K562 (cell line): ENCODE measurements around the gene SRD5A1. TPM values are rescaled to one million over a fixed set of nuclear protein-coding genes. Genes with fewer than 3 reads are reported as not detected.

Experiments
- HDGF ChIP-seq: fragments of 450-650 bp; IDR thresholded peaks from 2 replicates; pipeline ENCODE4 v1.6.1; 2016
- HES1 ChIP-seq: fragments of 450-650 bp; IDR thresholded peaks from 2 replicates; pipeline ENCODE4 v1.6.1; 2016; ENCODE audit warnings: low read depth, mild to moderate bottlenecking, moderate library complexity
- MGA ChIP-seq: fragments of 450-650 bp; IDR thresholded peaks from 2 replicates; pipeline ENCODE4 v1.6.1; 2016; ENCODE audit warnings: mild to moderate bottlenecking, moderate library complexity
- RBM34 ChIP-seq: fragments of 200-400 bp; formaldehyde crosslinking; IDR thresholded peaks from 2 replicates; pipeline ENCODE4 v1.6.1; 2018; ENCODE audit warnings: low read length, borderline replicate concordance; ENCODE audit not compliant: insufficient read depth
- ZBTB17 ChIP-seq: fragments of 450-650 bp; formaldehyde crosslinking; IDR thresholded peaks from 2 replicates; pipeline ENCODE4 v1.4.0; 2020; ENCODE audit warnings: mild to moderate bottlenecking
- ZBTB8A ChIP-seq: fragments of 450-650 bp; IDR thresholded peaks from 2 replicates; pipeline ENCODE4 v1.6.1; 2018; ENCODE audit warnings: mild to moderate bottlenecking, moderate library complexity; ENCODE audit not compliant: partially characterized antibody
- ZNF174 ChIP-seq: fragments of 250-450 bp; sonication (Bioruptor Pico); IDR thresholded peaks from 2 replicates; pipeline ENCODE4 v1.4.0; 2020; ENCODE audit warnings: mild to moderate bottlenecking
- polyA plus RNA-seq, 8 experiments: library from polyadenylated mRNA; depleted of rRNA in 4 of 8; stranded (reverse) in 5 of 8; unstranded in 3 of 8; fragments of >200 nt; fragmentation: Nextera tagmentation in 2 of 8; fragmentation: Illumina TruSeq in 1 of 8; extraction: Ambion mirVana in 2 of 8; extraction: Trizol in 1 of 8; gene quantifications; 2 replicates each; pipeline versions ENCODE4 v1.2.1 to v1.2.3, GENCODE V29; 2011 to 2014; ENCODE audit warnings: inconsistent platforms in 1 of 8, missing spikeins in 1 of 8
- total RNA-seq, 7 experiments: library from RNA; depleted of rRNA in 6 of 7; stranded (reverse); fragments of >200 nt in 6 of 7; fragmentation: Illumina TruSeq in 2 of 7; extraction: Trizol in 2 of 7; gene quantifications; 2 replicates each; pipeline versions ENCODE4 v1.2.1 to v1.2.3, GENCODE V29; 2011 to 2021; ENCODE audit warnings: low replicate concordance in 1 of 7

SRD5A1 gene
- total and polyA plus RNA-seq, 9 of the 15 experiments (the other 6 are each of a cell fraction or from before 2014, with no cell fraction given): 1.3 to 22.6 (median 8.1) TPM

- TF ChIP-seq HES1 (no peak), HDGF (no peak), ZBTB17 (no peak), RBM34 (no peak), ZBTB8A (no peak), MGA (no peak), ZNF174 (CRISPR knock-in tag) (no peak)
Measured at GRCh38 chr5:6585168-6585567, 48.1 kb upstream of the SRD5A1 start (continued).
